Uterus (tissue), 2 donors: ENCODE data around the gene HYI.

Experiments
- POLR2A ChIP-seq, 2 donors: fragments of 450-650 bp; IDR thresholded peaks; one replicate each; pipeline ENCODE4 v1.6.1; 2016; ENCODE audit warnings: antibody characterized with exemption in 2 of 2, mild to moderate bottlenecking in 1 of 2, moderate library complexity in 1 of 2
- TF ChIP-seq, protein P1 (sequence below), 4 experiments: fragments of 200-600 bp in 2 of 4; fragments of 450-650 bp in 2 of 4; sonication (generic) in 2 of 4; IDR thresholded peaks; one replicate each; pipeline ENCODE4 v1.5.1; 2016 to 2019; ENCODE audit warnings: antibody characterized with exemption in 4 of 4, mild to moderate bottlenecking in 2 of 4, moderate library complexity in 1 of 4

DNA sequence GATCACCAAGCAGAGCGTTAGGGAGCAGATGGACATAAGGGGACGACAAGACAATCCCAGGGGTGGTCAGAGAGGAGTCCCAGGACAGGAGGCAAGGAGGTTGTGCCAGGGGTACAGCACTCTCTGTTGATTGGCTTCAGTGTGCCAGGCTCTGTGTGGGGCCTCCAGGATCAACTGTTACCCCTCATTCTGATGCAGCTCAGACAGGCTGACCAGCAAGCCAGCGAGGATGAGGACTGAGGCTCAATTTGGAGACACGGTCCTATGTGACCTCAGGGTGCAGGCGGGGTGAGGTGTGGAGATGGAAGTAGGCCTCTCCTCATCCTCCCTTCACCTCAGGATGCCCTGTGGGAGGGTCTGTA is 4.0 kb downstream of the HYI start:
- TF ChIP-seq, protein P1, sequence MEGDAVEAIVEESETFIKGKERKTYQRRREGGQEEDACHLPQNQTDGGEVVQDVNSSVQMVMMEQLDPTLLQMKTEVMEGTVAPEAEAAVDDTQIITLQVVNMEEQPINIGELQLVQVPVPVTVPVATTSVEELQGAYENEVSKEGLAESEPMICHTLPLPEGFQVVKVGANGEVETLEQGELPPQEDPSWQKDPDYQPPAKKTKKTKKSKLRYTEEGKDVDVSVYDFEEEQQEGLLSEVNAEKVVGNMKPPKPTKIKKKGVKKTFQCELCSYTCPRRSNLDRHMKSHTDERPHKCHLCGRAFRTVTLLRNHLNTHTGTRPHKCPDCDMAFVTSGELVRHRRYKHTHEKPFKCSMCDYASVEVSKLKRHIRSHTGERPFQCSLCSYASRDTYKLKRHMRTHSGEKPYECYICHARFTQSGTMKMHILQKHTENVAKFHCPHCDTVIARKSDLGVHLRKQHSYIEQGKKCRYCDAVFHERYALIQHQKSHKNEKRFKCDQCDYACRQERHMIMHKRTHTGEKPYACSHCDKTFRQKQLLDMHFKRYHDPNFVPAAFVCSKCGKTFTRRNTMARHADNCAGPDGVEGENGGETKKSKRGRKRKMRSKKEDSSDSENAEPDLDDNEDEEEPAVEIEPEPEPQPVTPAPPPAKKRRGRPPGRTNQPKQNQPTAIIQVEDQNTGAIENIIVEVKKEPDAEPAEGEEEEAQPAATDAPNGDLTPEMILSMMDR (IDR thresholded peaks at IDR 0.05): no peak
- TF ChIP-seq POLR2A (IDR thresholded peaks at IDR 0.05): no peak
